SK-N-MC (cell line): ENCODE measurements around the gene TMEM259.

Experiments
- EZH2 ChIP-seq: fragments of 200-600 bp; sonication (generic); IDR thresholded peaks from one replicate; pipeline ENCODE4 v1.6.1; 2017; ENCODE audit warnings: antibody characterized with exemption
- FOXP2 ChIP-seq: optimal IDR thresholded peaks from 2 replicates; pipeline ENCODE3; 2011; ENCODE audit warnings: mild to moderate bottlenecking, moderate library complexity; ENCODE audit not compliant: insufficient read depth; ENCODE audit errors: extremely low read length, control extremely low read depth
- POLR2AphosphoS5 ChIP-seq: IDR thresholded peaks from 2 replicates; pipeline ENCODE4 v1.6.1; 2012; ENCODE audit warnings: mild to moderate bottlenecking, low read depth, low read length, borderline replicate concordance

DNA sequence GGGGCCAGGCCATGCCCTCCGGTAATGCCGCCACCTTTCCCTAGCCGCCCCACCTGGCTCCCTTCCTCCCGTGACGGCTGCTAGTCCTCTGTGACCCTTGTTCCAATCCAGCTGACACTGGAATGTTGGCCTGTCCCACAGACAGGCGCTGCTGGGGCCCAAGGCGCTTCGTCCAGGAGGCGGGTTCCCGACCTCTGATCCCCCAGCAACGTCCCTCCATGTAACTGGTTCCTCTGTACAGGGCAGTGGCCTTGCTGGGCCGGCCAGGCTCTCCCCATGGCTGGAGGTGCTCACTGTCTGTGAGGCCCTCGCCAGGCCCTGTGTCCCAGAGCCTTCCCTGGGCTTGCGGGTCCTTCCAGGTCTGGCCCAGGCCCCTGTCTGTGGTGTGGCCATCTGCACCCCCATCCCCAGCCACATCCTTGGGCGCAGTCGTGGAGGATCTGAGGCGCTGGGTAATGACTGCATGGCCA lies 27.5 kb downstream of the TMEM259 start:
- TF ChIP-seq POLR2AphosphoS5: no peak
- TF ChIP-seq EZH2: no peak
- TF ChIP-seq FOXP2: no peak
